Measurements from ENCODE around the gene VARS1. TPM values are rescaled to one million over a fixed set of nuclear protein-coding genes. Genes with fewer than 3 reads are reported as not detected.
"Not testable (repeated sequence)": the region's sequence is repeated elsewhere in the genome, so short reads cannot be mapped to it uniquely, and the experiment has no call there.

VARS1 gene
- total and polyA plus RNA-seq, 10 donors, result 31.1 to 97.3 (median 49.4) TPM

DNA sequence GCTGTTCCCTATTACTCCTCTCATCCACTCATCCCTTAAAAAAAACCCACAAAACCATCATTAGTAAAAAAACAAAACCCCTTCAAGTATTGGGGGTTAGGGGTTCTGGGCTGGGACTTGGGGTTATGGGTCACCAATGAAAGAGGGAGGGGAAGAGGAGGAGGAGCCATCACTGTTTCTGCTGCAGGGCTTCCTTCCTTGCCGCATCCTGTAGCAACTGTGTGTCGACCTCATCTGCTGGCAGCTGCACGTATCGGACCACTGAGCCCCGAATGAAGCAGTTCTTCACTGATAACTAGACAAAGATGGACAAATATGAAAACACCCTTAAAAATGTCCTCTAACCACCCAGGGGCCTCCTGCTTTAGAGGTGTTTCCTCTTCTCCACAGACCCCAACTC, 2.0 kb upstream of the VARS1 start:
- WGBS, 5 donors, result 13 to 19% (median 16%) methylated on average over 5 of the region's 5 CpGs
- Histone ChIP-seq H3K27me3 (replicated peaks in 1 of 7) (no peaks in the 10 kb centered on the region), H3K36me3 (peaks cover 0 to 24% (median 12%) of the 10 kb centered on the region in 6 donors), H3K4me3 (no peak overlapping the region), H3K4me1 (peaks cover 18 to 60% (median 49%) of the 10 kb centered on the region in 6 donors), H3K27ac (peak overlapping the region; percentile 67 to 100 (median 95)), H3K9me3 (no peaks in the 10 kb centered on the region)
- TF ChIP-seq POLR2AphosphoS5 (IDR thresholded peaks at IDR 0.05), result peak in 2 of 3 donors; percentile 69 to 81
- peak in 1 of 3 donors; percentile 25 for TF ChIP-seq POLR2A (IDR thresholded peaks at IDR 0.05)
- TF ChIP-seq, protein P1, sequence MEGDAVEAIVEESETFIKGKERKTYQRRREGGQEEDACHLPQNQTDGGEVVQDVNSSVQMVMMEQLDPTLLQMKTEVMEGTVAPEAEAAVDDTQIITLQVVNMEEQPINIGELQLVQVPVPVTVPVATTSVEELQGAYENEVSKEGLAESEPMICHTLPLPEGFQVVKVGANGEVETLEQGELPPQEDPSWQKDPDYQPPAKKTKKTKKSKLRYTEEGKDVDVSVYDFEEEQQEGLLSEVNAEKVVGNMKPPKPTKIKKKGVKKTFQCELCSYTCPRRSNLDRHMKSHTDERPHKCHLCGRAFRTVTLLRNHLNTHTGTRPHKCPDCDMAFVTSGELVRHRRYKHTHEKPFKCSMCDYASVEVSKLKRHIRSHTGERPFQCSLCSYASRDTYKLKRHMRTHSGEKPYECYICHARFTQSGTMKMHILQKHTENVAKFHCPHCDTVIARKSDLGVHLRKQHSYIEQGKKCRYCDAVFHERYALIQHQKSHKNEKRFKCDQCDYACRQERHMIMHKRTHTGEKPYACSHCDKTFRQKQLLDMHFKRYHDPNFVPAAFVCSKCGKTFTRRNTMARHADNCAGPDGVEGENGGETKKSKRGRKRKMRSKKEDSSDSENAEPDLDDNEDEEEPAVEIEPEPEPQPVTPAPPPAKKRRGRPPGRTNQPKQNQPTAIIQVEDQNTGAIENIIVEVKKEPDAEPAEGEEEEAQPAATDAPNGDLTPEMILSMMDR (IDR thresholded peaks at IDR 0.05 in 8 of 11, conservative IDR thresholded peaks at IDR 0.05 in 3 of 11), result no peak
- intact Hi-C loops (cut with DNase I; ENCODE audit: low total_unique reads), result loop anchor here (10.0 kb wide), 1 partner anchor 63 kb away; the partner anchor contains the start of gene CLIC1
- peak; percentile 83 for DNase-seq

DNA sequence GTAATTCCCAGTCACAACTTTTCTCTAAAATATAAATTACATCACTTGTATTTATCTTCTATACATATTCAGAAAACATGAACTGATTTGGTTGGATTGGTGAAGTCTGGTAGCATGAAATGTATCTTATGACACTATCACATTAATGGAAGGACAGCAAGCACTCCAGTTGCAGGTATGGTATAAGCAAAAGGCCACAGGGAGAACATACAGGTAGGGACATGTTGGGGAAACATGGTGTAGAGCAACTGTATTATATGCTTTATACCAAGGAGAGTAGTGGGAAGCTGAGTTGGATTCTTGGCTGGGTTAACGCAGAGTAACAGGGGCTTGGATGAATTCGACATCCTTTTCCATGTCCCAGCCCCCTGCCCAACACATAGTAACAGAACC, 1.4 kb upstream of the VARS1 start:
- TF ChIP-seq POLR2A (IDR thresholded peaks at IDR 0.05) (no peak), POLR2AphosphoS5 (IDR thresholded peaks at IDR 0.05) (no peak)
- TF ChIP-seq, protein P1 (IDR thresholded peaks at IDR 0.05 in 8 of 11, conservative IDR thresholded peaks at IDR 0.05 in 3 of 11), result no peak
- no peak overlapping the region for H3K4me3 ChIP-seq
- H3K4me1 ChIP-seq, result peaks cover 18 to 65% (median 49%) of the 10 kb centered on the region in 6 donors
- H3K27me3 ChIP-seq (replicated peaks in 1 of 7), result no peaks in the 10 kb centered on the region
- H3K27ac ChIP-seq, result peak overlapping the region; percentile 67 to 100 (median 95)
- H3K36me3 ChIP-seq, result peaks cover 0 to 24% (median 10%) of the 10 kb centered on the region in 6 donors
- no peak for DNase-seq
- 84 to 98% (median 97%) methylated on average over 2 of the region's 2 CpGs for WGBS, 5 donors
- no peaks in the 10 kb centered on the region for H3K9me3 ChIP-seq
- intact Hi-C loops (cut with DNase I; ENCODE audit: low total_unique reads), result loop anchor here (10.0 kb wide), 1 partner anchor 62 kb away; the partner anchor contains the start of gene CLIC1

DNA sequence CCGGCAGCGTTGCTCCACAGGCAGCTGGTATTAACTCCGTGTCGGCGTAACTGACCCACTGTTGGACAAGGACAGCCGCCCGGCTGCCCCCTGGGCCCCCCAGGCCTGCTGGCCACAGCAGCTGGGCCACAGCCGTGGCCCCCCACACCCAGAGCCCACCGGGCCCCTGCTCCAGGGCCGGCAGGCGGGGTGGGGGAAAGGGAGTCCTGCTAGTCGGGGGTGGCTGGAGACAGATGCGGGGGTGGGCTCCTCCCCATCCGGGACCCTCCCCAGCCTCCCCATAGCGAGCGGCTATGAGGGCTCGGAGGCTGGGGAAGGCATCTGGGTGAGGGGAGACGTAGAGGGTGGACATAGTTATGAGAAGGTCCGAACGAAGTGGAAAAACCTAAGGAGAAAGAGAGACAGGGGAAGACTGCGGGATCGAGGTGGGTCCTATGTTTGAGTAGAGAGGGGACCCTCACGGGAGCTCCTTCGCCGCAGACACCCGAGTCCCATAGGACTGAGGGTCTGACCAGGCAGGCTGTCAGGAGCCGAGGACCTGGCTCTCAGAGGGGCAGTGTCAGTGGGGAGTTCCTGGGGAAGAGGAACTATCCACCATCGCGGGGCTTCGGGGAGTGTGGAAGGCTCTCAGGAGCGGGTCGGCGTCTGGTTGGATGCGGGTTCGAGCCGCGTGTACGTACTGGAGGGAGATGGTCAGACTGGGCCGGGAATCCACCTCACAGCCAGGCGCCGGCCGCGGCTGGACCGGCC, 511 bp downstream of the VARS1 start:
- WGBS, 5 donors, result 1 to 3% (median 1%) methylated on average over 38 to 44 of the region's 44 CpGs
- Histone ChIP-seq H3K36me3 (peaks cover 0 to 34% (median 14%) of the 10 kb centered on the region in 6 donors), H3K4me1 (peaks cover 18 to 84% (median 63%) of the 10 kb centered on the region in 6 donors), H3K4me3 (peak overlapping the region; percentile 74 to 98 (median 90)), H3K9me3 (no peaks in the 10 kb centered on the region), H3K27ac (peak overlapping the region; percentile 91 to 100 (median 96)), H3K27me3 (replicated peaks in 1 of 7) (no peaks in the 10 kb centered on the region)
- TF ChIP-seq, protein P1 (IDR thresholded peaks at IDR 0.05 in 8 of 11, conservative IDR thresholded peaks at IDR 0.05 in 3 of 11), result no peak
- no peak for TF ChIP-seq POLR2A (IDR thresholded peaks at IDR 0.05)
- TF ChIP-seq POLR2AphosphoS5 (IDR thresholded peaks at IDR 0.05), result no peak
- intact Hi-C loops (cut with DNase I; ENCODE audit: low total_unique reads), result loop anchor here (10.0 kb wide), 1 partner anchor 60 kb away; the partner anchor contains the start of gene CLIC1
- peak; percentile 84 for DNase-seq

DNA sequence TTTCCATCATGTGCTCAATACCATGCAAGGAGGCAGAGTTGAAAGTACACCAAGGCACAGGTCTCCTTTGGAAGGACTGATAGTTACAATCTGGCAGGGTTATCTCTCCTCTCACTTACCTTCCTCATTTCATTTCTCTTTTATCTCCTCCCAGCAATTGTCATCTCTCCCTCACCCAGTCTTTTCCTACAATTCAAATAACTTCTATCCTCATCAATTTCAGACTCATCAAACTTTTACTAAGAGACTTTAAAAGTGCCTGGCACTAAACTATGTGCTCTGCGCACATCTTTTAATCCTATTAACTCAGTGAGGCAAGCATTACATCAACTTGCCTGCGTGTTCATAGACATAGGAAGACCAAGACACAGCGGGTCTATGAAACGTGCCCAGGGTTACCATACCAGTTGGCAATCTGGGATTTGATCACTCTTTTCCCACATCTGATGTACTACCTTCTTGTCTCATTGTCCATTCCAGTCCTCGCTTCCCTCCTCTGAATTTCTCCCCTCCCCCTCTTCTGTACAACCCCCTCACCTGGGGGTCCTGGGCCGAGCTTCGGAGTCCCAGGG, 1.2 kb downstream of the VARS1 start:
- peak overlapping the region; percentile 74 to 98 (median 90) for H3K4me3 ChIP-seq
- no peak for DNase-seq
- H3K4me1 ChIP-seq, result peaks cover 18 to 91% (median 68%) of the 10 kb centered on the region in 6 donors
- H3K27me3 ChIP-seq (replicated peaks in 1 of 7), result no peaks in the 10 kb centered on the region
- intact Hi-C loops (cut with DNase I; ENCODE audit: low total_unique reads), result loop anchor here (10.0 kb wide), 1 partner anchor 60 kb away; the partner anchor contains the start of gene CLIC1
- H3K36me3 ChIP-seq, result peaks cover 0 to 40% (median 14%) of the 10 kb centered on the region in 6 donors
- WGBS, 5 donors, result 14 to 33% (median 16%) methylated on average over 7 of the region's 7 CpGs
- no peaks in the 10 kb centered on the region for H3K9me3 ChIP-seq
- TF ChIP-seq, protein P1 (IDR thresholded peaks at IDR 0.05 in 8 of 11, conservative IDR thresholded peaks at IDR 0.05 in 3 of 11), result no peak
- TF ChIP-seq POLR2AphosphoS5 (IDR thresholded peaks at IDR 0.05) (no peak), POLR2A (IDR thresholded peaks at IDR 0.05) (peak in 1 of 3 donors; percentile 11)
- H3K27ac ChIP-seq, result peak overlapping the region; percentile 91 to 100 (median 96)

DNA sequence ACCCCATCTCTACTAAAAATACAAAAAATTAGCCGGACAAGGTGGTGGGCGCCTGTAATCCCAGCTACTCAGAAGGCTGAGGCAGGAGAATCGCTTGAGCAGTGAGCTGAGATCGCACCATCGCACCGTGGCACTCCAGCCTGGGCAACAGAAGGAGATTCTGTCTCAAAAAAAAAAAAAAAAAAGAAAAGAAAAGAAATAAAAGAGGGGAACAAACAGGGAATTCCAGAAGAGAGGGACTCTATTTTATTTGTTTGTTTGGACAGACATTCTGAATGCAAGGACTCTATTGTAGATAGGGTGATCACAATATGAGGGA, 1.7 kb downstream of the VARS1 start:
- H3K27ac ChIP-seq, result peak overlapping the region in 6 of 8 donors; percentile 91 to 100 (median 96)
- H3K4me1 ChIP-seq, result peaks cover 18 to 94% (median 73%) of the 10 kb centered on the region in 6 donors
- DNase-seq; H3K9me3 ChIP-seq; H3K27me3 ChIP-seq (replicated peaks in 1 of 7): not testable (repeated sequence)
- WGBS, 5 donors, result 87 to 96% (median 91%) methylated on average over 6 of the region's 6 CpGs
- peak overlapping the region in 2 of 8 donors; percentile 74 to 90 for H3K4me3 ChIP-seq
- peaks cover 0 to 42% (median 14%) of the 10 kb centered on the region in 6 donors for H3K36me3 ChIP-seq
- intact Hi-C loops (cut with DNase I; ENCODE audit: low total_unique reads), result loop anchor here (10.0 kb wide), 1 partner anchor 59 kb away; the partner anchor contains the start of gene CLIC1
